ENCODE results near the gene ACVRL1.

DNA sequence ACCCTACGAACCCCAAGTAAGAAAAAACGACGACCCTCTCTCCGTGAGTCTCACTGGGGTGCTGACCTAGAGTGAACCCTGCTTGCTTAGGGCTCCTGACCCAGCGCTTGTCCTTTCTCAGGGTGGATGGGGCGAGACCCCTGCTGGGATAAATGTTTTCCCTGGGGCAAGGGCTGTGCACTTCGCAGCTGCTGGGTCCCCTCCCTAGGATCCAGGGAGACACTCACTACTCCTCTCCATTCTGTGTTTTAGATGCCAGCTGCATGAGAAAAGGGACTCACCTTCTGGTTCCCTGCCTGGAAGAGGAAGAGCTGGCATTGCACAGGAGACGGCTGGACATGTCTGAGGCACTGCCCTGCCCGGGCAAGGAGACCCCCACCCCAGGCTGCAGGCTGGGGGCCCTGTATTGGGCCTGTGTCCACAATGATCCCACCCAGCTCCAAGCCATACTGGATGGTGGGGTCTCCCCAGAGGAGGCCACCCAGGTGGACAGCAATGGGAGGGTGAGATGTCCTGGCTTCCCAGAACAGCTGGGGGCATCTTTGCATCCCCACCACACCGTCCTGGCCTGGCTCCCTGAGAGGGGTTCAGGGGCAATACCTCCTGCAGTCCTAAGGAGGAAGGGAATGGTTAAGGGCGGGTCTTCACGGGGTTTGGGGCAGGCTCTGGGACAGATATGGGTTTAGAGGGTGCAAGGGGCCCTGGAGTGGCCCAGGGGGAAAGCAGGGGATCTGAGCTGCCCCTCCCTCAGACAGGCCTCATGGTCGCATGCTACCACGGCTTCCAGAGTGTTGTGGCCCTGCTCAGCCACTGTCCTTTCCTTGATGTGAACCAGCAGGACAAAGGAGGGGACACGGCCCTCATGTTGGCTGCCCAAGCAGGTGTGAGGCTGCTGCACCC lies 18.7 kb upstream of the ACVRL1 start:
- TF ChIP-seq, protein P1, sequence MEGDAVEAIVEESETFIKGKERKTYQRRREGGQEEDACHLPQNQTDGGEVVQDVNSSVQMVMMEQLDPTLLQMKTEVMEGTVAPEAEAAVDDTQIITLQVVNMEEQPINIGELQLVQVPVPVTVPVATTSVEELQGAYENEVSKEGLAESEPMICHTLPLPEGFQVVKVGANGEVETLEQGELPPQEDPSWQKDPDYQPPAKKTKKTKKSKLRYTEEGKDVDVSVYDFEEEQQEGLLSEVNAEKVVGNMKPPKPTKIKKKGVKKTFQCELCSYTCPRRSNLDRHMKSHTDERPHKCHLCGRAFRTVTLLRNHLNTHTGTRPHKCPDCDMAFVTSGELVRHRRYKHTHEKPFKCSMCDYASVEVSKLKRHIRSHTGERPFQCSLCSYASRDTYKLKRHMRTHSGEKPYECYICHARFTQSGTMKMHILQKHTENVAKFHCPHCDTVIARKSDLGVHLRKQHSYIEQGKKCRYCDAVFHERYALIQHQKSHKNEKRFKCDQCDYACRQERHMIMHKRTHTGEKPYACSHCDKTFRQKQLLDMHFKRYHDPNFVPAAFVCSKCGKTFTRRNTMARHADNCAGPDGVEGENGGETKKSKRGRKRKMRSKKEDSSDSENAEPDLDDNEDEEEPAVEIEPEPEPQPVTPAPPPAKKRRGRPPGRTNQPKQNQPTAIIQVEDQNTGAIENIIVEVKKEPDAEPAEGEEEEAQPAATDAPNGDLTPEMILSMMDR (IDR thresholded peaks at IDR 0.05; ENCODE audit: low read depth, low read length, missing input control), result no peak
- TF ChIP-seq, protein P2, sequence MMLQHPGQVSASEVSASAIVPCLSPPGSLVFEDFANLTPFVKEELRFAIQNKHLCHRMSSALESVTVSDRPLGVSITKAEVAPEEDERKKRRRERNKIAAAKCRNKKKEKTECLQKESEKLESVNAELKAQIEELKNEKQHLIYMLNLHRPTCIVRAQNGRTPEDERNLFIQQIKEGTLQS (IDR thresholded peaks at IDR 0.05), result no peak
- TF ChIP-seq, protein P3, sequence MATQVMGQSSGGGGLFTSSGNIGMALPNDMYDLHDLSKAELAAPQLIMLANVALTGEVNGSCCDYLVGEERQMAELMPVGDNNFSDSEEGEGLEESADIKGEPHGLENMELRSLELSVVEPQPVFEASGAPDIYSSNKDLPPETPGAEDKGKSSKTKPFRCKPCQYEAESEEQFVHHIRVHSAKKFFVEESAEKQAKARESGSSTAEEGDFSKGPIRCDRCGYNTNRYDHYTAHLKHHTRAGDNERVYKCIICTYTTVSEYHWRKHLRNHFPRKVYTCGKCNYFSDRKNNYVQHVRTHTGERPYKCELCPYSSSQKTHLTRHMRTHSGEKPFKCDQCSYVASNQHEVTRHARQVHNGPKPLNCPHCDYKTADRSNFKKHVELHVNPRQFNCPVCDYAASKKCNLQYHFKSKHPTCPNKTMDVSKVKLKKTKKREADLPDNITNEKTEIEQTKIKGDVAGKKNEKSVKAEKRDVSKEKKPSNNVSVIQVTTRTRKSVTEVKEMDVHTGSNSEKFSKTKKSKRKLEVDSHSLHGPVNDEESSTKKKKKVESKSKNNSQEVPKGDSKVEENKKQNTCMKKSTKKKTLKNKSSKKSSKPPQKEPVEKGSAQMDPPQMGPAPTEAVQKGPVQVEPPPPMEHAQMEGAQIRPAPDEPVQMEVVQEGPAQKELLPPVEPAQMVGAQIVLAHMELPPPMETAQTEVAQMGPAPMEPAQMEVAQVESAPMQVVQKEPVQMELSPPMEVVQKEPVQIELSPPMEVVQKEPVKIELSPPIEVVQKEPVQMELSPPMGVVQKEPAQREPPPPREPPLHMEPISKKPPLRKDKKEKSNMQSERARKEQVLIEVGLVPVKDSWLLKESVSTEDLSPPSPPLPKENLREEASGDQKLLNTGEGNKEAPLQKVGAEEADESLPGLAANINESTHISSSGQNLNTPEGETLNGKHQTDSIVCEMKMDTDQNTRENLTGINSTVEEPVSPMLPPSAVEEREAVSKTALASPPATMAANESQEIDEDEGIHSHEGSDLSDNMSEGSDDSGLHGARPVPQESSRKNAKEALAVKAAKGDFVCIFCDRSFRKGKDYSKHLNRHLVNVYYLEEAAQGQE (IDR thresholded peaks at IDR 0.05), result no peak
- no peak for TF ChIP-seq TAF1 (conservative IDR thresholded peaks at IDR 0.05)
- TF ChIP-seq, protein P4, sequence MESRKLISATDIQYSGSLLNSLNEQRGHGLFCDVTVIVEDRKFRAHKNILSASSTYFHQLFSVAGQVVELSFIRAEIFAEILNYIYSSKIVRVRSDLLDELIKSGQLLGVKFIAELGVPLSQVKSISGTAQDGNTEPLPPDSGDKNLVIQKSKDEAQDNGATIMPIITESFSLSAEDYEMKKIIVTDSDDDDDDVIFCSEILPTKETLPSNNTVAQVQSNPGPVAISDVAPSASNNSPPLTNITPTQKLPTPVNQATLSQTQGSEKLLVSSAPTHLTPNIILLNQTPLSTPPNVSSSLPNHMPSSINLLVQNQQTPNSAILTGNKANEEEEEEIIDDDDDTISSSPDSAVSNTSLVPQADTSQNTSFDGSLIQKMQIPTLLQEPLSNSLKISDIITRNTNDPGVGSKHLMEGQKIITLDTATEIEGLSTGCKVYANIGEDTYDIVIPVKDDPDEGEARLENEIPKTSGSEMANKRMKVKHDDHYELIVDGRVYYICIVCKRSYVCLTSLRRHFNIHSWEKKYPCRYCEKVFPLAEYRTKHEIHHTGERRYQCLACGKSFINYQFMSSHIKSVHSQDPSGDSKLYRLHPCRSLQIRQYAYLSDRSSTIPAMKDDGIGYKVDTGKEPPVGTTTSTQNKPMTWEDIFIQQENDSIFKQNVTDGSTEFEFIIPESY (IDR thresholded peaks at IDR 0.05), result no peak

Measured in liver (tissue), 3 donors.